Stimulated activated naive CD4-positive, alpha-beta T cell treated with Interleukin-2 at 50 U/mL for 16 hours (primary cell): ENCODE results near the gene ZBTB24.
"Not testable (repeated sequence)": the region's sequence is repeated elsewhere in the genome, so short reads cannot be mapped to it uniquely, and the experiment has no call there.

Source experiments
- DNase-seq: peaks from one replicate; lab custom pipeline; 2025; lab: John Stamatoyannopoulos, UW

Gene ZBTB24

DNA sequence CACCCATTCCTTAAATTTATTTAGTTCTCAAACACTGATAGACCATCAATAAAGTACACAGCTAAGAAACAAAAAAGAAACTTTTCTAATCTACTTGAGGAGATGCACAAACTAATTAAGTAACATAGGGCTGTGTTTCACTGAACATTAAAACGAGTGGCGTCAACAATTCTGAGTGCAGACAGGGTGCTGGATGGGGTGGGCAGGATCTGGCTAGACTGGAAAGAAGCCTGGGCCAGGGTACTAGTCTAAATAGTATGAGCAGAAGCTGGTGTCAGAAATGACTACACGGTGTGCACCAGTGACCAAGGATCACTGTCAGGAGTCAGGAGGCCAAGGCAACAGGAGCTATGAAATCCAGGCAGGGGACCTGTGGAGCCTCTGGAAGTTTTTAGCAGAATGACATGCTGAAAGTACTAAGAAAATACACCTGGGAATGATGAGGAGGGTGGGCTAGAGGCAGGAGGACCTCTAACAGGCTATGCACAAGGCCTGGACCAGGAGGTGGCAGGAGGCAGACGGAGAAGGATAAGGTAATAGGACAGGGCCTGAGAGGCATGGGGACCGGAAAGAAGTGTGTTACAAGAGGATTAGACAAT, 13.3 kb downstream of the ZBTB24 start:
- DNase-seq = no peak

DNA sequence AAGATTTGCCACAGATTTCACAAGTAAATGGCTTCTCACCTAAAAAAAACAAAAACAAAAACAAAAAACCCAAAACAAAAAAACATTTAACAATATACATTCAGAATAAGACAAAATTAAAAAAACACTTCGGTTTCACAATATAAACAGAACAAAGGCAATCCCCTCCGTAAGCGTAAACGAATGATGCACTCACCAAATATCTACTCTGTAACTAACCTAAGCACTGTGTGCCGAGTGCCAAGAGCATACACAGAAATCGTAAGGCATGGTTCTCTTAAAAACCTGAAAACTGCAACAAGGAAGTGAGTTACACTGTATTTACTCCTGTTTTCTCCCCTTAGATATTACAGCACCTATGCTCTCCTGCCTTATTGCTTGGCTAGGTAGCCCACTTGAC, 15.3 kb downstream of the ZBTB24 start:
- no peak for DNase-seq

DNA sequence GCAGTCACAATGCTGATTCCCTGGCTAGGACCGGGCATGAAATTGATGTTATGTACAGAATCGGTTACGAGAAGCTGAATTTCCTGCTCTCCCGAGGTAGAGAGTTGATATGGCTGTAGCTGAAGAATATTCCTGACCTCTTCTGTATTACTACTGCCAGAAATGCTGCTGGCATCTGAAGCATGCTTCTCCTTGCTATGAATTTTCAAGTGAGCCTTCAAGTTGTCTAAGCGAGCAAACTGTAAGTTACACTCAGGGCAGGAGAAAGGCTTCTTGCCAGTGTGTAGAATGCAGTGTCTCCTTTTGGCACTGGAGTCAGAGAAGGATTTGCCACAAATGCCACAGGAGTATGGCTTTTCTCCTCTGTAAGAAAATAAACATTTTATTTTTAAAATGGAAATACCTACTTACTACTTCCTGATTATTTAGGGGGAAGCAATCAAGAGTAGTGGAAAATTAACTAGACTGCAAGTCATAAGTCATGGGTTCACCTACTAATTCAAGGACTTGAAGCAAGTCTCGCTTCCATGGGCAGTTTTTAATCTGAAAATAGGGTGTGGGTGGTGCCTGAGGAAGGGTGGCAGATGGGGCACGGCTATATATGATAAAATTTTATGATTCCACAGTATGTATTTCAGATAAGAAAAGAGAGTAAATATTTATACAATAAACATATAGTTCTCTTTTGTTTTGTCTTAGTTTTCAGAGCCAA, 16.7 kb downstream of the ZBTB24 start:
- DNase-seq = no peak

DNA sequence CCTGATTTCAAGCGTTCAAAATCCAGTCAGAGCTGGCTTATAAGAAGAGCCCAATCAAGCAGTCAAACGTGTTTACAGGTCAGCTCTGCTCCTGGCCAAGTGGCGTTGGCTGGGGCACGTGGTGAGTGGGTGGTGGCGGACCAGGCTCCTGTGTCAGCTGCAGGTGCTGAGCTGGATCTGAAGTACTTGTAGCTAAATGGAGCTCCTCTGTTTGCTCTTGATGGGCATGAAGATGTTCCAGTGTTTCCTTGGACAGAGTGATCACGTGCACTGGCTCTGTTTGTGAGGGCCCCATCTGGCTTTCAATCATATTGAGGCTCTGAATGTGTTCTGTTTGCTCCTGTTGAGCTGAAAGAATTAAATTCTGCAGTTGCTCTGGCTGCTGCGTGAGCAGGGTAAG, 17.2 kb downstream of the ZBTB24 start:
- no peak for DNase-seq

DNA sequence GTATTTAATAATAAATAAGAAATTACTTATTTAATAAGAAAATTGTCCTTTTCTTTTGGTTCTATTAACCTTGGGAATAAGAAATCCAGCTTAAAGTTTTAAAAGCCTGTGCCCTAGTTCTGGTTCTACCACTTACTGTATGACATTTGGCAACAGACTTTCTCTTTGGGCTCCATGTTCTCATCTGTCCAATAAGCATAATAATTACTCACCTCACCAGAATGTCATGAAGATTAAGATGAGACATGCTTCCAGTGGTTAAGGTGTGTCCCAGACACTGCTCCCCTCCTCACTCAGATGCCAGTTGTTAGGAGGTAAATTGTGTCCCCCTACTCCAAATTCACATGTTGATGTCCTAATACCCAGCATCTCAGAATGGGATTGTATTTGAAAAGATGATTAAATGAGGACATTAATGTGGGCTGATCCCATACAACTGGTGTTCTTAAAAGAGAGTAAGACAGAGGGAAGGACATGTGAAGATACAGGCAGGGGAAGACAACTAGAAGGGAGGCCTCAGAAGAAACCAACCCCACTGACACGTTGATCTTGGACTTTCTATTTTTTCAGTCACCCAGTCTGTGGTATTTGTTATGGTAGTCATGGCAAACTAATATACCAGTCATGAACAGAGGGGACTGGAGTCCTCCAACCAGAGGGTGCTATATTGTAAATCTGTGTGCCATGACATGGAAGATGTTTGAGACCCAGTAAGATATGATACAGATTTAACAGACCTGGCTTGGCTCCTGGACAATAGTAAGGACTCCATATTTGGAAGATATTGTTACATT, 21.1 kb downstream of the ZBTB24 start:
- DNase-seq = no peak

DNA sequence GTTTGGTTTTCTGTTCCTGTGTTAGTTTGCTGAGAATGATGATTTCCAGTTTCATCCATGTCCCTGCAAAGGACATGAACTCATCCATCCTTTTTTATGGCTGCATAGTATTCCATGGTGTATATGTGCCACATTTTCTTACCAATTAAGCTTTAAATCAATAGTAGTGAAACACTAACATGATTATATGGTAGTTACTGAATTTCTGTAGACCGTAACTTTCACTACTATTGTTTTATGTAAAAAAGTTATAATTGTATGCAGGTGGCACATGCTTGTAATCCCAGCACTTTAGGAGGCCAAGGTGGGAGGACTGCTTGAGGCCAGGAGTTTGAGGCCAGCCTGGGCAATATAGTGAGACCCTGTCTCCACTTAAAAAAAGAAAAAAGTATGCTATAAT, 21.8 kb downstream of the ZBTB24 start:
- not testable (repeated sequence) for DNase-seq

DNA sequence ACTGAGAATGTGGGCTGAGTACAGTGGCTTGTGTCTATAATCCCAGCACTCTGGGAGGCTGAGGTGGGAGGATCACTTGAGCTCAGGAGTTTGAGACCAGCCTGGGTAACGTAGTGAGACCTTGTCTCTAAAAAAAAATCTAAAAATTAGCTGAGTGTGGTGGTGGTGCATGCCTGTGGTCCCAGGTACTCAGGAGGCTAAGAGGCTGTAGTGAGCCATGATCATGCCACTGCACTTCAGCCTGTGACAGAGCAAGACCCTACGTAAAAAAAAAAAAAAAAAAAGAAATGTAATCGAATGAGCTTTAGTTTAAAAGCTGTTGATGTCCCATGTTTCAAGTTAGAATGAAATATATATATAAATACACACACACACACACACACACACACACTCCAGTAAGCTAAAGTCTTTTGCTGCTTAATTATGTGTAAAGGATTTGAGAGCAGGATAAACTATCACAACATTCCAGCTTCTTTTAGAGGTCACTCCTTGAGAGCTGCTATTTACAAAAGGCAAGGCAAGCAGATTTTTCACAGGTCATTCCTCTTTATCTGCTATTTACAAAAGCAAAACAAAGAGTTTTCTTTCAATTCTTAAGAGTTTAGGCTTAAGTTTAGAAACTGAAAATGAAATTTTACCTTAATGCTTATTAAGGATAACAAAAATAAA, 22.7 kb downstream of the ZBTB24 start:
- no peak for DNase-seq

DNA sequence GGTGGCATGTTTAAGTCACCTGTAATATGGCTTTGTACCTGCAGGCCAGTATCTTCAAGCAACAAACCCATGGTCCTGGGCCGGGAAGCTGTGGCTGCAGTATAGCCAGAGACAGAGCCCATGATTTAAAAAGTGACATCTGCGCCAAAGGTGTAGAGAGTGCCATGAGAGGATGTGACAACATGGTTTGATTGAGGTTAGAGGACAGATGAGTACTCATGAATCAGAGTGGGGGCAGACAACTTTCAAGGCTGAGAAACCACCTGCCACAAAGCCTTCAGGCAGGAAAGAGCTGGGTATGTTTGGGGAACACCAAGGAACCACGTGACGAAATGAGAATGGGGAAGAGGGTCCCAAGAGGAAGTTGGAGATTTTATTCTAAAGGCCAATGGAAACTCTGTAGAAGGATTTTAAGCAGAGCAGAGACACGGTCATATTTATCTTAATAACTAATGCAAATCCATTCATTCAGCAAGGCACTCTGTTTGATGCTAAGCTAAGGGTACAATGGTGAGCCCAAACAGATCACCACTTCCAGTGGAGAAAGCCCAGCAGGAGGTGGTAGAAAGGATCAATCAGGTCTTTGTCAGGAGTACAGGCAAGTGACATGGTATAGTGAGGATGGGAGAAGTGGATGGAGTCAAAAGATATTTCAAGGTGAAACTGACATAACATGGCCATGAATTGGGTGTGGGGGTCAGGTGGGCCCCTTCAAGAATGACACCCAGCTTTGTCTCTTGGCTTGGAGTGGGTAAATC, 24.1 kb downstream of the ZBTB24 start:
- peak; percentile 36 for DNase-seq

DNA sequence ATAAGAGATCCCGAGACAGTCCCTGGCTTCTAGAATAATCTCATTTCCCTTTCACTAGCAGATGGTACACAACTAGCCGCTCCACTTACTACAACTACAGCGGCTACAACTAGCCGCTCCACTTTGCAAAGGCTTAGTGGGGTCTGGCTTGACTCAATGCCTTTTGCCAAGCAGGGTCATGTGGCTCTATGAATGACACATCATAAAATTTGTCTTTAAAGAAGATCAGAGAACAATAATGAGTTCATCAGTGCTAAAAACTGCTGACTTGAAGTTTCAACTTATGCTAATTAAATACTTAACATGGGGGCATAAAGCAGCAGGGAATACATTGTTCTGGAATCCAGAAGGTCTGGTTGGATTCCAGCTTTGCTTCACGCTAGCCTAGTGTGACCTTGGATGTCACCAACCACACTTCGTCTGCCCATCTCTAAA, 25.4 kb downstream of the ZBTB24 start:
- no peak for DNase-seq

DNA sequence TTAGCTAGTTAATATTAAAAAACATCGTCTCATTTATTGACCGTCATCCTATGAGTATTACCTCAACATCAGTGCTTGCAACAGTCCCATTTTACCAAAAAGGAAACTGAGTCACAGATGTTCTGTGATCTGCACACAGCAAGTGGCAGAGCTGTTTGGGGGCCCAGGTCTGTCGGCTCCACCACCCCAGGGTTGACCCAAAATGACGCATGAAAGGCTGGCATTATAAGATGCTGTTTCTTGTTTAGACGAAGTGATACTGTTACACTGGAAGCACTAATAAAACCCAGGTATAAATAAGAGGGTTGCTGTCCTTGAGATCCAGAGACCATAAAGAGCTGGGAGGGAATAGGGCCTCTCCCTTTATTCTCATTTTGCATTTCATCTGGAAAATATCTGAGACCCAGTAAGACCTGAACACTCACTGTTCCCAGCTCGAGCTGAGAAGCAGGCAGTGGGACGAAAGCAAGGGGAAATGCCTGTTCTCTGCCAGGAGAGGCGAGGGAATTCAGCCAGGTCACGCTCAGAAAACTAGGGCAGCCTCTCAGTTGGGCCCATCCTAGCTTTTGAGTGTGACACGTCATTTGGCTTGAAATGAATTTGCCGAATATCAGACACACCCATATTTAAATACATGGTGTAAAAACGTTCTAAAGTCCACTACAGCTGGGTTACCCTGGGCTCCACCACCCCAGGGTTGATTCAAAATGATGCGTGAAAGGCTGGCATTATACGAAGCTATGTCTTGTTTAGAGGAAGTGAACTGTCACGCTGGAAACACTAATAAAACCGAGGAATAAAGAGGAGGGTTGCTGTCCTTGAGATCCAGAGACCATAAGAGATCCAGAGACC, 26.1 kb downstream of the ZBTB24 start:
- no peak for DNase-seq

DNA sequence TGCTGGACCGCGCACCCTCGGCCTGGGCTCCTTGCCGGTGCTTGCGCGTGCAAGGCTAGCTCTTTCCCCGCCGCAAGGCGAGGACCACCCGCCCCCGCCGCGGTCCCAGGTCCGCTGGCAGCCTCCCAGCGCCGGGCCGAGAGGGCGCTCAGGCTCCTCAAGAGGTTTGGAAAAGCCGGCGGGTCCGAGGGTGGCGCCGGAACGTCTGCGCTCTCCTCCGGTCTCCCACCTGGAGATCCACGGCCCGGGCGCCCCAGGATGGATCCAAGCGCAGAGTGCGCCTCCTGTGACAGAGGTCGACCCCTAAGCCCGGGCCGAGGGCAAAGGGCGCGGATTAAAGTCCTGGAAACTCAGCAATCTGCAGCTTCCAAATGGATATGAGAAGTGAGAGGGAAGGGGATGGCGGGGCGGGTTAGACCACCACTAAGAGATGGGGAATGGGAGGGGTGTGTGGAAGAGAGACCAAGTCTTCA, 26.9 kb downstream of the ZBTB24 start:
- no peak for DNase-seq

DNA sequence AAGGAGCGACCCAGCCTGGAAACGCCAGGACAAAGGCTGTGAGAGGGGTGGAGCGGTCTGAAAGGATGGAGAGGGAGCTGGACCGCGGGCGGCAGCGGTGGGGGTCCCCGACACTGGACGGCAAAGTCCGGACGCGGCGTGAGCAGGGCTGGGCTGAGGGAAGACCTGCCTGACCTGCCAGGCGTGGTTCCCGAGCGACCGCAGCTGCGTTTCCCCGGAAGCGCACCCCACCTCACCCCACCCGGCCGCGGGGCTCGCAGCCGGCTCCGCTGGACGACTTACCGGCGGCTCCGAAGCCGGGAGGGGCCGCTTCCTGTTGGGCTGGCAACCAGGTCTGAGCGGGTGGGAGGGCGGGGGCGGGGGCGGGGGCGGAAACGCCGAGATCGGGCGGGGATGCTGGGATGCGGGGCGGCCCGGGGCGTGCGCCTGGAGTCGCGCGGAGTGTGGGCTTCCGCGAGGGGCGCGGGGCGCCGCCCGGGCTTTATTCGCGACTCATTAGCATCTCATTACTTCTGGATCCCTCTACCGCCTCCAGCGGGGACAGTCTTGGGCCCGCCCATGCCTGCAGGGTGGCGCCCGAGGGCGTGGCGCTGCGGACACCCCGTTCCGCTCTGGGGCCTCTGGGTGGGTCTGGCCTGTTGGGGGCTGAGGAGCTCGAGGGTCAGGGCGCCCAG, 27.4 kb downstream of the ZBTB24 start, which contains the start of gene MICAL1:
Gene MICAL1, minus strand, starts transcription at position 336 of the 674 bp plus-strand sequence. CDS start 1,576 bp downstream, outside the sequence.
- DNase-seq = peak; percentile 70

DNA sequence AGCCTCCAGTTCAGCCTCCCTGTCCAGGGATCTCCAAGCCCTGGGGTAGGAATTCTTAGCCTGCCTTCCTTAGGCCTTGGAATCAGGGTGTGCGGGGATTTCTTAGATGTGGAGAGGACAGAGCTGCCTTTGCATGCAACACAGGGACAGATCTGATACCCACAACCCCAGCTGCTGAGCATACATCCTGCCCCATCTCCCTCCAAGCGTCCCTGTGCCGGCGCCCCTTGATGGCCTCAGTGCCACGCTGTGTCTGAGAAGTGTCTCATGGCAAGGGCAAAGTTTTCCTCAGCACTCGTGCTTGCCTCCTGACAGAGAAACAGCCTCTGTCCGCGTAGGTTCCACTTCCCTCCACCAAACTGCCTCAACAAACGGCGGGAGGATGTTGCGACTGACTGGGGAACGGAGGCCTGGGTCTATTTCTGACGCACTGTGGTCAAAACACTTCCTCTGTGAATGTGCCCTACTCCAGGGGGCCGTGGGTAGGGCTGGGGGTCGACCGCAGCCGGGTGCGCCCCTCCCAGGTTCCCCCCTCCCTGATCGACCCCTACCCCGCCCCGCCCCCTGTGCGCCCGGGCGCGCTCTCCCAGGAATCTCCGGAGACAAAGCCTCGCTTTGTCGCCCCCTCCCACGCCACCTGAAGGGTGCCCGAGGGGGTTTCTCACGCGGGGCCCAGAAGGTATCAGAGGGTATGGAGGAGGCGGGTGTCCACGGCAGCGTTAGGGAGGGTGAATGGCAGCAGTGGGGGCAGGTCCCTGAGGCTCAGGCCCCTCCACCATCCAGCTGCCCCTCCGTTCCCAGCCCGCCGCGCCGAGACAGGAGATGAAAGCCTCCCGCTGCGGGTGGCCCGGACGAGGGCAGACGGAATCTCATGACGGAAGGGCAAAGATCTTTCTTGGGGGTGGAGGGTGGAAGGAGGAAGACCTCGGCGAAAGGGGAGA, 28.3 kb downstream of the ZBTB24 start:
- peak; percentile 74 for DNase-seq

DNA sequence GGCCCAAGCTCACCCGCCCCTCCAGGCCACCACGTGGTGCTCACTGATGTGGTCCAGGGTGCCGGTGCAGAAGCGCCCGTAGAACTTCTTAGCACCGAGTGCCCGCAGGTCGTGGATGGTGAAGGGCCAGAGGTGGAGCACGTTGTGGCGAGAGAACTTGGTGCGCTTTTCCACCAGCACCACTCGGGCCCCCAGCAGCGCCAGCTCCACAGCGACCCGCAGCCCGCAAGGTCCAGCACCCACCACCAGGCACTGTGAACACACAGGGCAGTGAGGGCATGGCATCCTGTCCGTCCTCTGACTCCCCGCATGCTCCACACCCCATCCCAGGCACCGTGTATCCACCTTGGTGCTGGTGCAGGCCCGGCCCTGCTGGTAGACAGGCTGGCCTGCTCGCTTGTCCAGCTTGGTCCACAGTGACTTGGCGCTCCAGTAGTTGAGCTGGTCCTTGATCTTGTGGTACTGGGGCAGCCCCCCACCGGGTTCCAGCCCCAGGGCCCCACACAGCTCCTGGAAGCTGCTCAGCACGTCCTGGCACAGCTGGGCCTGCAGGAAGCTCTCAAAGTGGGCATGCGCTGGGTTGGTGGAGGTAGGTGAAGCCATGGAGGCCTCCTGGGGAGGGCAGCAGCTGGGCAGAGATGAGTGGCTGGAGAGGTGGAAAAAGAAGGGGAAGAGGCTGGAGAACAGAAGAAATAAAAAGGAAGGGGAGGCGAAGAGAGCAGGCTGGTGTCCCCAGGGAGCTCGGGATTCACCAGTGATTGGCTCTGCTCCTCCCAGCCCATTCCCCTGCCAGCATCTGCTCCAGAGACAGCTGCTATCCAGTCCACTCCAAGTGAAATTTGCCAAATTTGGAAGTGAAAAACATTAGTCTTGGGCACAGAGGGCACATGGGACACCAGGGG, 29.2 kb downstream of the ZBTB24 start:
- no peak for DNase-seq

DNA sequence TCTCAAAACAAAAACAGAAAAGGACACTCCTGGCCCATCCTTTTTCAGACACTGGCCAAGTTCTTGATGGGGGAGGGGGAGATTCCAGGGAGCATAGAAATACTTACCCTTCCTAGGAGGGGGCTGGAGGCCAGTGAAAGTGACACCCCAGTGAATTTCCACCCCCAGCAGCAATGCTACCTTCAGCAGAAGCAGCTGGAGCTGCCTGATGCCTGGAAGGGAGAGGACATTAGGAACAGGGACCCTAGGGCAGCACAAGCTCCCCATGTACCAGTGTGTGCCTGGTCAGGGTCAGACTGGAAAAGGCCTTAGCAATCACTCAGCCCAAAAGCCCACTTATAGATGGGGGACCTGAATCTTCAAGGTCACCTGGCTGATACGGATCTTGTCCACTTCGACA, 29.9 kb downstream of the ZBTB24 start:
- no peak for DNase-seq

DNA sequence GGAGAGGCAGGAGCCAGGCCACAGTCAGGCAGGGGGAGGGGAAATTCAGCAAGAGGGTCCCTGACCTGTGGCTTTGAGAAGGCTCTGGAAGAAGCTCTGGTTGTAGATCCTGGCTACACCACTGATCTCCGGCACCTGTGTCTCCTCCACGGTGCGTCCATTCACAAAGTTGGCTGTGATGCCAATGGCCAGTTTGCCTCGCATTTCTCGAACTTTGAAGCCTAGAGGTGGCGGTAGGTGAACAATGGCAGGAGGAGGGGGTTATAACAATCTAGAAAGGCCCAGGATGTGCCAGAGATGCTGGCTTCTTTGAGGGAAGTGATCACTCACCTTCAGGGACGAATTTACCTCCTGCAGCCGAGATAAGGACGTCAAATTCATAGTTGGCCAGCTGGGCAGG, 30.8 kb downstream of the ZBTB24 start:
- DNase-seq = no peak

DNA sequence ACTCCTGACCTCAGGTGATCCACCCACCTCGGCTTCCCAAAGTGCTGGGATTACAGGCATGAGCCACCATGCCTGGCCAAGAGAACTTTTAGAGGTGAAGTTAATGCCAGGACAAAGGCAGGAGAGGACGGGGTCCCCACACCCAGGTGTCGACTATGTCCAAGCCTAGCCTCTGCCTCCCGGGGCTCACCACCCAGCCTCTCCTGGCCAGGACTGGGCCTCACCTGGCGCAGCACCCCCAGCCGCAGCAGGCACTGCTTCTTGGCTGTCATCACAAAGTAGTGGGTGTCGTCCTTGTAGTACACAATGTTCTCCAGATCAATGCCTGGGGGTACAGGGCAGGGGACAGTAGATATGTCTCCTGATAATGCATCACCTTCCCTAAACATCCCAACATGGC, 31.6 kb downstream of the ZBTB24 start:
- DNase-seq = no peak

DNA sequence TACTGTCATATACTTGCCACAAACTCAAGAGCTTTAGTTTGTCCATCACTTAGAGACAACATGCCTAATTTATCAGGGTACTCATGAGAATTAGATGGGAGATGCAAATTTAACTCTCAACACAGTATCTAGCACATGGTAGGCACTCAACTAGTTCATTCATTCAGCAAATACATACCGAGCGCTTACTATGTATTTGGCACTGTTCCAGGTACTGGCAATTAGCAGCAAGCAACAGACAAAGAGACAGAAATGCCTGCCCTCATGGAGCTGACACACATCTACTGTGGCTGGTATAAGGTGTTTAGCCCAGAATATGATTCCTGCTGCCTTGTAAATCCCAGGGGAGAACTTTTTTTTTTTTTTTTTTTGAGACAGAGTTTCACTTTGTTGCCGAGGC, 32.2 kb downstream of the ZBTB24 start:
- no peak for DNase-seq
